HCT116 (cell line): ENCODE measurements around the gene MPZ. TPM values are rescaled to one million over a fixed set of nuclear protein-coding genes. Genes with fewer than 3 reads are reported as not detected.

Experiments
- ATAC-seq: fragments of 200-7000 bp; cut with Tn5 transposase; 2 replicates; pipeline ENCODE4 v1.9.1; 2020; ENCODE audit warnings: mild to moderate bottlenecking, moderate library complexity
- BruUV-seq: library from RNA; stranded (reverse); fragments of 400-500 nt; replicated peaks from 2 replicates; lab custom pipeline; 2021; lab: Mats Ljungman, UMichigan
- CTCF ChIA-PET: fragments of 300-600 bp; sonication (Branson Sonifier 250); formaldehyde crosslinking; loops from one replicate; lab custom pipeline; 2021; ENCODE audit warnings: antibody characterized with exemption; lab: Charles Lee
- POLR2A ChIA-PET: fragments of 300-600, 350-600 bp; sonication (Branson Sonifier 250); formaldehyde crosslinking; loops from one replicate; lab custom pipeline; 2021; ENCODE audit warnings: antibody characterized with exemption; lab: Charles Lee
- RAD21 ChIA-PET, 2 experiments: fragments of 300-600 bp; sonication (Branson Sonifier 250); formaldehyde crosslinking; loops; one replicate each; lab custom pipeline; 2023; ENCODE audit warnings: low total read pairs in 2 of 2; ENCODE audit not compliant: uncharacterized antibody in 2 of 2, unreplicated experiment in 2 of 2, low non-redundant PET in 1 of 2; lab: Charles Lee
- DNase-seq: peaks from one replicate; pipeline ENCODE4 v3.0.0-alpha.2; 2010; ENCODE audit warnings: low read depth, low spot score
- H2AFZ ChIP-seq: fragments of 200-600 bp; shearing (Covaris generic), sonication (generic); 2 replicates; pipeline ENCODE4 v1.6.1; 2017; ENCODE audit warnings: low read depth, mixed run types, mixed read lengths, antibody characterized with exemption, low read length; ENCODE audit not compliant: poor library complexity, severe bottlenecking
- H3K27ac ChIP-seq: 2 replicates; pipeline ENCODE4 v1.5.1; 2012; ENCODE audit warnings: low read depth, low read length
- H3K27me3 ChIP-seq: fragments of 200-600 bp; sonication (generic); 2 replicates; pipeline ENCODE4 v1.6.1; 2016; ENCODE audit warnings: mixed run types, low read length, mixed read lengths; ENCODE audit not compliant: insufficient read depth
- H3K36me3 ChIP-seq, 2 experiments: fragments of 200-500 bp in 1 of 2; fragments of 200-600 bp in 1 of 2; sonication (Bioruptor generic) in 1 of 2; sonication (generic) in 1 of 2; 2 replicates each; pipeline versions ENCODE4 v1.5.1 to v1.6.1; 2014 to 2016; ENCODE audit warnings: low read length in 2 of 2, inconsistent platforms in 1 of 2, mixed read lengths in 1 of 2, mixed run types in 1 of 2; ENCODE audit not compliant: insufficient read depth in 2 of 2, control insufficient read depth in 1 of 2
- H3K4me1 ChIP-seq, 2 experiments: fragments of 200-600 bp in 1 of 2; sonication (generic) in 1 of 2; 2 replicates each; pipeline versions ENCODE4 v1.5.1 to v1.6.1; 2012 to 2017; ENCODE audit warnings: low read length in 2 of 2, inconsistent platforms in 1 of 2, mild to moderate bottlenecking in 1 of 2, mixed read lengths in 1 of 2, mixed run types in 1 of 2, moderate library complexity in 1 of 2; ENCODE audit not compliant: insufficient read depth in 2 of 2, control insufficient read depth in 1 of 2
- H3K4me2 ChIP-seq: fragments of 200-600 bp; sonication (generic); 2 replicates; pipeline ENCODE4 v1.6.1; 2017; ENCODE audit warnings: mixed run types, low read length, mixed read lengths
- H3K4me3 ChIP-seq, 2 experiments: fragments of 200-600 bp in 1 of 2; sonication (generic) in 1 of 2; replicated peaks in 1 of 2; 2 replicates each; pipeline ENCODE4 v1.5.1; 2011 to 2016; ENCODE audit warnings: low read length in 2 of 2, control low read depth in 1 of 2, low read depth in 1 of 2, mild to moderate bottlenecking in 1 of 2, mixed read lengths in 1 of 2, mixed run types in 1 of 2
- H3K79me2 ChIP-seq: fragments of 200-600 bp; sonication (generic); 2 replicates; pipeline ENCODE4 v1.6.1; 2017; ENCODE audit warnings: mild to moderate bottlenecking, mixed run types, low read length, moderate library complexity, mixed read lengths; ENCODE audit not compliant: insufficient read depth
- H3K9ac ChIP-seq: fragments of 200-600 bp; sonication (generic); 2 replicates; pipeline ENCODE4 v1.6.1; 2016; ENCODE audit warnings: low read length, mixed read lengths
- H3K9me2 ChIP-seq: fragments of 200-600 bp; sonication (generic), shearing (Covaris generic); 2 replicates; pipeline ENCODE4 v1.6.1; 2017; ENCODE audit warnings: mixed run types, mild to moderate bottlenecking, moderate library complexity; ENCODE audit not compliant: insufficient read depth
- H3K9me3 ChIP-seq, 2 experiments: fragments of 200-500 bp in 1 of 2; fragments of 200-600 bp in 1 of 2; sonication (Bioruptor generic) in 1 of 2; sonication (generic) in 1 of 2; 2 replicates each; pipeline ENCODE4 v1.6.1; 2014 to 2017; ENCODE audit warnings: low read length in 2 of 2, mixed read lengths in 2 of 2, inconsistent platforms in 1 of 2, low read depth in 1 of 2, mild to moderate bottlenecking in 1 of 2, mixed run types in 1 of 2, moderate library complexity in 1 of 2; ENCODE audit not compliant: control insufficient read depth in 1 of 2, insufficient read depth in 1 of 2
- H4K20me1 ChIP-seq: fragments of 200-600 bp; sonication (generic), shearing (Covaris generic); 2 replicates; pipeline ENCODE4 v1.6.1; 2017; ENCODE audit warnings: mixed run types, mild to moderate bottlenecking, moderate library complexity; ENCODE audit not compliant: insufficient read depth
- CBX3 ChIP-seq: IDR thresholded peaks from 2 replicates; pipeline ENCODE4 v1.6.1; 2012; ENCODE audit warnings: low read depth
- EGR1 ChIP-seq: IDR thresholded peaks from 2 replicates; pipeline ENCODE4 v1.6.1; 2012; ENCODE audit warnings: low read depth
- ELF1 ChIP-seq: IDR thresholded peaks from 2 replicates; pipeline ENCODE4 v1.6.1; 2012; ENCODE audit warnings: low read depth, borderline replicate concordance
- EZH2 ChIP-seq: fragments of 200-600 bp; sonication (generic); IDR thresholded peaks from 2 replicates; pipeline ENCODE4 v1.6.1; 2017; ENCODE audit warnings: antibody characterized with exemption, mixed run types
- EZH2phosphoT487 ChIP-seq: fragments of 200-600 bp; IDR thresholded peaks from 2 replicates; pipeline ENCODE4 v1.6.1; 2018; ENCODE audit warnings: antibody characterized with exemption, borderline replicate concordance
- FOSL1 ChIP-seq: IDR thresholded peaks from 2 replicates; pipeline ENCODE4 v1.6.1; 2012; ENCODE audit warnings: low read depth
- JUND ChIP-seq: IDR thresholded peaks from 2 replicates; pipeline ENCODE4 v1.6.1; 2012
- POLR2A ChIP-seq: IDR thresholded peaks from 2 replicates; pipeline ENCODE4 v1.7.0; 2011; ENCODE audit warnings: borderline replicate concordance; ENCODE audit not compliant: insufficient read depth, insufficient read length; ENCODE audit errors: extremely low read depth
- POLR2AphosphoS5 ChIP-seq: IDR thresholded peaks from 2 replicates; pipeline ENCODE4 v1.6.1; 2011; ENCODE audit warnings: mild to moderate bottlenecking, low read depth, low read length, moderate library complexity
- SIN3A ChIP-seq: IDR thresholded peaks from 2 replicates; pipeline ENCODE4 v1.6.1; 2012; ENCODE audit warnings: low read depth
- SP1 ChIP-seq: IDR thresholded peaks from 2 replicates; pipeline ENCODE4 v1.6.1; 2012; ENCODE audit warnings: low read depth
- SRF ChIP-seq: IDR thresholded peaks from 2 replicates; pipeline ENCODE4 v1.6.1; 2012; ENCODE audit warnings: low read depth
- TCF7L2 ChIP-seq: IDR thresholded peaks from 2 replicates; pipeline ENCODE4 v1.7.0; 2011; ENCODE audit warnings: borderline replicate concordance, inconsistent platforms; ENCODE audit not compliant: insufficient read depth, insufficient read length; ENCODE audit errors: extremely low read depth
- YY1 ChIP-seq: IDR thresholded peaks from 2 replicates; pipeline ENCODE4 v1.6.1; 2011; ENCODE audit warnings: low read length, low read depth, moderate library complexity, mild to moderate bottlenecking; ENCODE audit not compliant: insufficient replicate concordance; ENCODE audit errors: extremely low read depth
- ZFX ChIP-seq: fragments of 450-650 bp; IDR thresholded peaks from 2 replicates; pipeline ENCODE4 v1.6.1; 2017
- ZNF274 ChIP-seq: fragments of 200-500 bp; sonication (Bioruptor generic); IDR thresholded peaks from 2 replicates; pipeline ENCODE4 v1.6.1; 2014; ENCODE audit warnings: mild to moderate bottlenecking, low read depth, low read length, inconsistent platforms
- intact Hi-C: fragments of 100-400 bp; cut with micrococcal nuclease; formaldehyde crosslinking; loops from 2 replicates; pipeline ENCODE4 v1.10.0; 2022
- total RNA-seq: library from RNA; stranded (reverse); gene quantifications from one replicate; pipeline ENCODE4 v1.2.1, GENCODE V29; 2021; ENCODE audit not compliant: unreplicated experiment
- TF ChIP-seq, protein P1 (sequence below), 3 experiments: fragments of 200-600 bp in 1 of 3; sonication (generic) in 1 of 3; IDR thresholded peaks in 2 of 3; conservative IDR thresholded peaks in 1 of 3; 2 replicates each; pipeline ENCODE4 v1.5.1; 2012 to 2017; ENCODE audit warnings: low read depth in 2 of 3, low read length in 2 of 3, antibody characterized with exemption in 1 of 3, borderline replicate concordance in 1 of 3, control low read depth in 1 of 3, mild to moderate bottlenecking in 1 of 3, mixed read lengths in 1 of 3, mixed run types in 1 of 3, moderate library complexity in 1 of 3; ENCODE audit not compliant: insufficient read depth in 1 of 3
- TF ChIP-seq, protein P2 (sequence below): IDR thresholded peaks from 2 replicates; pipeline ENCODE4 v1.6.1; 2012
- TF ChIP-seq, protein P3 (sequence below): IDR thresholded peaks from 2 replicates; pipeline ENCODE4 v1.6.1; 2011; ENCODE audit warnings: mild to moderate bottlenecking, low read length, moderate library complexity; ENCODE audit not compliant: insufficient replicate concordance; ENCODE audit errors: extremely low read depth
- TF ChIP-seq, protein P4 (sequence below): IDR thresholded peaks from 2 replicates; pipeline ENCODE4 v1.6.1; 2012; ENCODE audit warnings: low read depth

The MPZ gene
- total RNA-seq, 1 experiment from 2014 or later, result 3.6 TPM

DNA sequence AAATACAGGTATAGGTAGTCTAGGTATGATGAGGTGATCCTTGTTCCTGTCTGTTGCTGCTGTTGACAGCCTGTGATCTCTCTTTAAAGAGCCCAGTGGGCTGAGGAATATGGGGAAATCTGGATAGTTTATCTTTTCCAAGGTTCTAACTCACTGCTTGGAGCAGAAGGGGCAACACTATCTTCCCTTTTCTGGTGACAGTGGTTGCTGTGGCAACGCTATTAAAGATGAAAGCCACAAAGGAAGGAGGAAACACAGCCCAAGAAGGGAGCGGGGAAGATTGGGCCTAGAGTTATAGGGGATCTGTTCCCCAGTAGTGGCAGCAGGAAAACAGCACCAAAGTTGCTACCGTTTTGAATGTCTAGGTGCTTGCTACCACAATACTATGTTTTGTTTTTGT, 42.4 kb downstream of the MPZ start:
- no peak overlapping the region for H3K9ac ChIP-seq
- RAD21 ChIA-PET, result no interaction called here
- H3K4me2 ChIP-seq, result no peak overlapping the region
- no TSS peak for BruUV-seq
- H3K9me2 ChIP-seq, result no peaks in the 10 kb centered on the region
- H3K9me3 ChIP-seq, result no peaks in the 10 kb centered on the region
- CTCF ChIA-PET, result no interaction called here
- no peaks in the 10 kb centered on the region for H3K27me3 ChIP-seq
- H3K79me2 ChIP-seq, result no peaks in the 10 kb centered on the region
- DNase-seq (no peak), ATAC-seq (no peak)
- POLR2A ChIA-PET, result no interaction called here
- H3K36me3 ChIP-seq, result no peaks in the 10 kb centered on the region
- H2AFZ ChIP-seq, result no peak overlapping the region
- H4K20me1 ChIP-seq, result no peaks in the 10 kb centered on the region
- peaks cover 0 to 5% of the 10 kb centered on the region in 2 experiments; a peak in 1 of 4 replicates for H3K4me1 ChIP-seq
- intact Hi-C loops, result no loop called here
- TF ChIP-seq, protein P1, sequence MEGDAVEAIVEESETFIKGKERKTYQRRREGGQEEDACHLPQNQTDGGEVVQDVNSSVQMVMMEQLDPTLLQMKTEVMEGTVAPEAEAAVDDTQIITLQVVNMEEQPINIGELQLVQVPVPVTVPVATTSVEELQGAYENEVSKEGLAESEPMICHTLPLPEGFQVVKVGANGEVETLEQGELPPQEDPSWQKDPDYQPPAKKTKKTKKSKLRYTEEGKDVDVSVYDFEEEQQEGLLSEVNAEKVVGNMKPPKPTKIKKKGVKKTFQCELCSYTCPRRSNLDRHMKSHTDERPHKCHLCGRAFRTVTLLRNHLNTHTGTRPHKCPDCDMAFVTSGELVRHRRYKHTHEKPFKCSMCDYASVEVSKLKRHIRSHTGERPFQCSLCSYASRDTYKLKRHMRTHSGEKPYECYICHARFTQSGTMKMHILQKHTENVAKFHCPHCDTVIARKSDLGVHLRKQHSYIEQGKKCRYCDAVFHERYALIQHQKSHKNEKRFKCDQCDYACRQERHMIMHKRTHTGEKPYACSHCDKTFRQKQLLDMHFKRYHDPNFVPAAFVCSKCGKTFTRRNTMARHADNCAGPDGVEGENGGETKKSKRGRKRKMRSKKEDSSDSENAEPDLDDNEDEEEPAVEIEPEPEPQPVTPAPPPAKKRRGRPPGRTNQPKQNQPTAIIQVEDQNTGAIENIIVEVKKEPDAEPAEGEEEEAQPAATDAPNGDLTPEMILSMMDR (IDR thresholded peaks at IDR 0.05 in 2 of 3, conservative IDR thresholded peaks at IDR 0.05 in 1 of 3; ENCODE audit: borderline replicate concordance in 1 of 3, insufficient read depth in 1 of 3, low read depth in 2 of 3, low read length in 2 of 3), result no peak
- TF ChIP-seq SIN3A (no peak), ELF1 (no peak), POLR2AphosphoS5 (no peak), EZH2phosphoT487 (no peak), POLR2A (no peak), TCF7L2 (no peak), ZNF274 (no peak), JUND (no peak), ZFX (no peak), SP1 (no peak), SRF (no peak), EGR1 (no peak), CBX3 (no peak), YY1 (no peak), EZH2 (no peak), FOSL1 (no peak)
- TF ChIP-seq, protein P2, sequence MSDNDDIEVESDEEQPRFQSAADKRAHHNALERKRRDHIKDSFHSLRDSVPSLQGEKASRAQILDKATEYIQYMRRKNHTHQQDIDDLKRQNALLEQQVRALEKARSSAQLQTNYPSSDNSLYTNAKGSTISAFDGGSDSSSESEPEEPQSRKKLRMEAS, result no peak
- TF ChIP-seq, protein P3, sequence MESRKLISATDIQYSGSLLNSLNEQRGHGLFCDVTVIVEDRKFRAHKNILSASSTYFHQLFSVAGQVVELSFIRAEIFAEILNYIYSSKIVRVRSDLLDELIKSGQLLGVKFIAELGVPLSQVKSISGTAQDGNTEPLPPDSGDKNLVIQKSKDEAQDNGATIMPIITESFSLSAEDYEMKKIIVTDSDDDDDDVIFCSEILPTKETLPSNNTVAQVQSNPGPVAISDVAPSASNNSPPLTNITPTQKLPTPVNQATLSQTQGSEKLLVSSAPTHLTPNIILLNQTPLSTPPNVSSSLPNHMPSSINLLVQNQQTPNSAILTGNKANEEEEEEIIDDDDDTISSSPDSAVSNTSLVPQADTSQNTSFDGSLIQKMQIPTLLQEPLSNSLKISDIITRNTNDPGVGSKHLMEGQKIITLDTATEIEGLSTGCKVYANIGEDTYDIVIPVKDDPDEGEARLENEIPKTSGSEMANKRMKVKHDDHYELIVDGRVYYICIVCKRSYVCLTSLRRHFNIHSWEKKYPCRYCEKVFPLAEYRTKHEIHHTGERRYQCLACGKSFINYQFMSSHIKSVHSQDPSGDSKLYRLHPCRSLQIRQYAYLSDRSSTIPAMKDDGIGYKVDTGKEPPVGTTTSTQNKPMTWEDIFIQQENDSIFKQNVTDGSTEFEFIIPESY, result no peak
- TF ChIP-seq, protein P4, sequence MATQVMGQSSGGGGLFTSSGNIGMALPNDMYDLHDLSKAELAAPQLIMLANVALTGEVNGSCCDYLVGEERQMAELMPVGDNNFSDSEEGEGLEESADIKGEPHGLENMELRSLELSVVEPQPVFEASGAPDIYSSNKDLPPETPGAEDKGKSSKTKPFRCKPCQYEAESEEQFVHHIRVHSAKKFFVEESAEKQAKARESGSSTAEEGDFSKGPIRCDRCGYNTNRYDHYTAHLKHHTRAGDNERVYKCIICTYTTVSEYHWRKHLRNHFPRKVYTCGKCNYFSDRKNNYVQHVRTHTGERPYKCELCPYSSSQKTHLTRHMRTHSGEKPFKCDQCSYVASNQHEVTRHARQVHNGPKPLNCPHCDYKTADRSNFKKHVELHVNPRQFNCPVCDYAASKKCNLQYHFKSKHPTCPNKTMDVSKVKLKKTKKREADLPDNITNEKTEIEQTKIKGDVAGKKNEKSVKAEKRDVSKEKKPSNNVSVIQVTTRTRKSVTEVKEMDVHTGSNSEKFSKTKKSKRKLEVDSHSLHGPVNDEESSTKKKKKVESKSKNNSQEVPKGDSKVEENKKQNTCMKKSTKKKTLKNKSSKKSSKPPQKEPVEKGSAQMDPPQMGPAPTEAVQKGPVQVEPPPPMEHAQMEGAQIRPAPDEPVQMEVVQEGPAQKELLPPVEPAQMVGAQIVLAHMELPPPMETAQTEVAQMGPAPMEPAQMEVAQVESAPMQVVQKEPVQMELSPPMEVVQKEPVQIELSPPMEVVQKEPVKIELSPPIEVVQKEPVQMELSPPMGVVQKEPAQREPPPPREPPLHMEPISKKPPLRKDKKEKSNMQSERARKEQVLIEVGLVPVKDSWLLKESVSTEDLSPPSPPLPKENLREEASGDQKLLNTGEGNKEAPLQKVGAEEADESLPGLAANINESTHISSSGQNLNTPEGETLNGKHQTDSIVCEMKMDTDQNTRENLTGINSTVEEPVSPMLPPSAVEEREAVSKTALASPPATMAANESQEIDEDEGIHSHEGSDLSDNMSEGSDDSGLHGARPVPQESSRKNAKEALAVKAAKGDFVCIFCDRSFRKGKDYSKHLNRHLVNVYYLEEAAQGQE, result no peak
- H3K4me3 ChIP-seq, result no peak overlapping the region
- no peak overlapping the region for H3K27ac ChIP-seq
